AG04450 (cell line): ENCODE measurements around the gene LOC101059915.
"Not testable (repeated sequence)": the region's sequence is repeated elsewhere in the genome, so short reads cannot be mapped to it uniquely, and the experiment has no call there.

Experiments used
- CTCF ChIA-PET: fragments of 300-600, 350-600 bp; formaldehyde crosslinking; extraction: SDS; loops from one replicate; lab custom pipeline; 2022; ENCODE audit warnings: antibody characterized with exemption, inconsistent platforms; lab: Charles Lee
- POLR2A ChIA-PET: fragments of 350-600 bp; formaldehyde crosslinking; extraction: SDS; loops from one replicate; lab custom pipeline; 2021; ENCODE audit warnings: antibody characterized with exemption, inconsistent platforms; lab: Yijun Ruan, JAX
- DNase-seq: peaks from one replicate; pipeline ENCODE4 v3.0.0-alpha.2; 2011; ENCODE audit warnings: low read depth, low spot score
- H3K27ac ChIP-seq: one replicate; pipeline ENCODE4 v1.5.1; 2012; ENCODE audit warnings: low read depth, low read length, control low read depth
- H3K27me3 ChIP-seq: one replicate; pipeline ENCODE4 v1.6.0; 2012; ENCODE audit warnings: low read length; ENCODE audit not compliant: control insufficient read depth, insufficient read depth
- H3K4me3 ChIP-seq: 2 replicates; pipeline ENCODE4 v1.5.1; 2011; ENCODE audit warnings: mild to moderate bottlenecking, low read depth, low read length, control low read depth
- H3K9me3 ChIP-seq: 2 replicates; pipeline ENCODE4 v1.5.1; 2012; ENCODE audit warnings: low read length; ENCODE audit not compliant: control insufficient read depth, insufficient read depth
- TF ChIP-seq, protein P1 (sequence below): IDR thresholded peaks from 2 replicates; pipeline ENCODE4 v1.5.1; 2011; ENCODE audit warnings: low read depth, low read length, control low read depth, inconsistent platforms

LOC101059915 gene

GRCh38 chrX:71669492-71669891, 2.1 kb downstream of the LOC101059915 start:
- CTCF ChIA-PET = interaction anchor here (1.2 kb wide), 1 partner anchor 190 kb away, joined by 5 read pairs; no protein-coding TSS in a partner anchor

GRCh38 chrX:71669947-71670346, 2.6 kb downstream of the LOC101059915 start:
- POLR2A ChIA-PET, H3K4me3 ChIP-seq, H3K9me3 ChIP-seq, H3K27ac ChIP-seq, DNase-seq, H3K27me3 ChIP-seq: not testable (repeated sequence)
- TF ChIP-seq, protein P1, sequence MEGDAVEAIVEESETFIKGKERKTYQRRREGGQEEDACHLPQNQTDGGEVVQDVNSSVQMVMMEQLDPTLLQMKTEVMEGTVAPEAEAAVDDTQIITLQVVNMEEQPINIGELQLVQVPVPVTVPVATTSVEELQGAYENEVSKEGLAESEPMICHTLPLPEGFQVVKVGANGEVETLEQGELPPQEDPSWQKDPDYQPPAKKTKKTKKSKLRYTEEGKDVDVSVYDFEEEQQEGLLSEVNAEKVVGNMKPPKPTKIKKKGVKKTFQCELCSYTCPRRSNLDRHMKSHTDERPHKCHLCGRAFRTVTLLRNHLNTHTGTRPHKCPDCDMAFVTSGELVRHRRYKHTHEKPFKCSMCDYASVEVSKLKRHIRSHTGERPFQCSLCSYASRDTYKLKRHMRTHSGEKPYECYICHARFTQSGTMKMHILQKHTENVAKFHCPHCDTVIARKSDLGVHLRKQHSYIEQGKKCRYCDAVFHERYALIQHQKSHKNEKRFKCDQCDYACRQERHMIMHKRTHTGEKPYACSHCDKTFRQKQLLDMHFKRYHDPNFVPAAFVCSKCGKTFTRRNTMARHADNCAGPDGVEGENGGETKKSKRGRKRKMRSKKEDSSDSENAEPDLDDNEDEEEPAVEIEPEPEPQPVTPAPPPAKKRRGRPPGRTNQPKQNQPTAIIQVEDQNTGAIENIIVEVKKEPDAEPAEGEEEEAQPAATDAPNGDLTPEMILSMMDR = peak; percentile 36
- CTCF ChIA-PET = interaction anchor here (1.2 kb wide), 1 partner anchor 190 kb away, joined by 5 read pairs; no protein-coding TSS in a partner anchor

More at GRCh38 chrX:71669492-71669891, 2.1 kb downstream of the LOC101059915 start:
- H3K9me3 ChIP-seq = no peaks in the 10 kb centered on the region; the same call in 1 of the 2 replicates
- DNase-seq = no peak
- no peak overlapping the region for H3K4me3 ChIP-seq
- POLR2A ChIA-PET = no interaction called here
- H3K27ac ChIP-seq = no peak overlapping the region
- no peaks in the 10 kb centered on the region for H3K27me3 ChIP-seq
- TF ChIP-seq, protein P1 = no peak

- CTCF ChIA-PET = interaction anchor here (0.6 kb wide), 1 partner anchor 188 kb away, joined by 3 read pairs; no protein-coding TSS in a partner anchor
- Histone ChIP-seq H3K9me3 (peaks cover 4% of the 10 kb centered on the region; the same call in 1 of the 2 replicates), H3K27ac (no peak overlapping the region), H3K4me3 (no peak overlapping the region), H3K27me3 (no peaks in the 10 kb centered on the region)
- POLR2A ChIA-PET = no interaction called here
- no peak for DNase-seq
- TF ChIP-seq, protein P1 = no peak
These were observed 3.9 kb downstream of the LOC101059915 start for GRCh38 chrX:71671043-71671780.

- DNase-seq = no peak
- no peak overlapping the region for H3K27ac ChIP-seq
- no peak overlapping the region for H3K4me3 ChIP-seq
- CTCF ChIA-PET = no interaction called here
- H3K9me3 ChIP-seq = peaks cover 8% of the 10 kb centered on the region; the same call in 1 of the 2 replicates
- TF ChIP-seq, protein P1 = no peak
- POLR2A ChIA-PET = no interaction called here
- no peaks in the 10 kb centered on the region for H3K27me3 ChIP-seq
These were observed 4.6 kb downstream of the LOC101059915 start for GRCh38 chrX:71671938-71672337.

DNA sequence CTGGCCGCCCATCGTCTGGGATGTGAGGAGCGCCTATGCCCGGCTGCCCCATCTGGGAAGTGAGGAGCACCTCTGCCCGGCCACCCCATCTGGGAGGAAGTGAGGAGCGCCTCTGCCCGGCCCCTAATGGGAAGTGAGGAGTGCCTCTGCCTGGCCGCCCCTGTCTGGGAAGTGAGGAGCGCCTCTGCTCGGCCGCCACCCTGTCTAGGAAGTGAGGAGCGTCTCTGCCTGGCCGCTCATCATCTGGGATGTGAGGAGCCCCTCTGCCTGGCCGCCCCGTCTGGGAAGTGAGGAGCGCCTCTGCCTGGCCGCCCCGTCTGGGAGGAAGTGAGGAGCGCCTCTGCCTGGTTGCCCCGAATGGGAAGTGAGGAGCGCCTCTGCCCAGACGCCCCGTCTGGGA, 8.3 kb downstream of the LOC101059915 start:
- DNase-seq, H3K4me3 ChIP-seq, H3K27me3 ChIP-seq, H3K27ac ChIP-seq, H3K9me3 ChIP-seq, CTCF ChIA-PET, POLR2A ChIA-PET: not testable (repeated sequence)

- POLR2A ChIA-PET = not testable (repeated sequence)
These were observed 8.9 kb downstream of the LOC101059915 start for GRCh38 chrX:71676068-71676795.

DNA sequence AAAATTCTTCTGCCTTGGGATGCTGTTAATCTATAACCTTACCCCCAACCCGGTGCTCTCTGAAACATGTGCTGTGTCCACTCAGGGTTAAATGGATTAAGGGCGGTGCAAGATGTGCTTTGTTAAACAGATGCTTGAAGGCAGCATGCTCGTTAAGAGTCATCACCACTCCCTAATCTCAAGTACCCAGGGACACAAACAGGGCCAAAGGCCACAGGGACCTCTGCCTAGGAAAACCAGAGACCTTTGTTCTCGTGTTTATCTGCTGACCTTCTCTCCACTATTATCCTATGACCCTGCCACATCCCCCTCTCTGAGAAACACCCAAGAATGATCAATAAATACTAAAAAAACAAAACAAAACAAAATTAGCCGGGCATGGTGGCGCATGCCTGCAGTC, 9.8 kb downstream of the LOC101059915 start:
- H3K4me3 ChIP-seq, POLR2A ChIA-PET, DNase-seq, H3K27me3 ChIP-seq, CTCF ChIA-PET, H3K9me3 ChIP-seq, H3K27ac ChIP-seq: not testable (repeated sequence)

More at GRCh38 chrX:71676068-71676795, 8.9 kb downstream of the LOC101059915 start:
- DNase-seq, H3K27me3 ChIP-seq, H3K9me3 ChIP-seq, CTCF ChIA-PET, H3K4me3 ChIP-seq, H3K27ac ChIP-seq: not testable (repeated sequence)
